ENCODE results near the gene MUSTN1. TPM values are rescaled to one million over a fixed set of nuclear protein-coding genes. Genes with fewer than 3 reads are reported as not detected.

The MUSTN1 gene
- total RNA-seq, 1 experiment from 2014 or later: not detected

DNA sequence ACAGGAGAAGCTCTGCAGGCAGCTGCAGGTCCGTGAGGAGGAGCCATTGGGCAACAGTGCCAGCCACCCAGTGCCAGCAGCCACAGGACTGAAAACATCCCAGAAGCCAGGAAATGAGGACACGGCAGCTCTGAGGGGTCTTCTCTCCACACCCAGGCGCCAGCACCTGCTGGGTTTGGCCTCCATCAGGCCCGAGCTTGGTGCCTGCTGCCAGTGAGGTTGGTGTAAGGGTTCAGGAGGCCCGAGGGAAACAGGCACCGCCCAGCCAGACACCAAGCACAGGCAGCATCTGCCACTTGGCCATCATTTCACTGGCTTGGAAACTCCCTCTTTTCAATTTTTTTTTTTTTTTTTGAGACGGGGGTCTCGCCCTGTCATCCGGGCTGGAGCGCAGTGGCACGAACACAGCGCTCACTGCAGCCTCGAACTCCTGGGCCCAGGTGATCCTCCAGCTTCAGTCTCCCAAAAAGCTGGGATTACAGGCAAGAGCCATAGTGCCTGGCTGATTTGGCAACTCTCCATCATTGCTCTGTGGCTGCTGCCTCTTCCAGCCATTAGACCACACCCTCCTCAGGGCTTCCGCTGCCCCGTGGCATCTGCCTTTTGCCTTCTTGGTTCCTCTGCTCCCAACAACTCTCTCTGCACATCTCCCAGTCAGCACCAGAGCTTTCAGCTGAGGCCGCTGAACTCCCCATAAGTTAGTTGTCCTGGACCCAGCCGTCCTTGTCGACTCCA is 41.7 kb downstream of the MUSTN1 start:
- no peak for DNase-seq
- H3K4me1 ChIP-seq (ENCODE audit: low read length): no peaks in the 10 kb centered on the region
- H3K4me2 ChIP-seq (ENCODE audit: low read depth, low read length, poor library complexity, severe bottlenecking): no peak overlapping the region
- H3K79me2 ChIP-seq (ENCODE audit: low read length): no peaks in the 10 kb centered on the region
- no peak overlapping the region for H3K4me3 ChIP-seq (ENCODE audit: low read length)
- no peak overlapping the region for H3K27ac ChIP-seq (ENCODE audit: low read length)
- no peaks in the 10 kb centered on the region for H3K9me2 ChIP-seq (replicated peaks; ENCODE audit: insufficient read depth, low read length)
- H4K20me1 ChIP-seq (ENCODE audit: insufficient read depth, low read depth, low read length): no peaks in the 10 kb centered on the region
- no peaks in the 10 kb centered on the region for H3K36me3 ChIP-seq (ENCODE audit: insufficient read depth, low read length)
- no peak overlapping the region for H3K9ac ChIP-seq (ENCODE audit: low read length)
- H3K9me3 ChIP-seq (ENCODE audit: low read length): no peaks in the 10 kb centered on the region
- H3K27me3 ChIP-seq (ENCODE audit: low read length): no peaks in the 10 kb centered on the region
- no peak overlapping the region for H2AFZ ChIP-seq (ENCODE audit: low read length)

DNA sequence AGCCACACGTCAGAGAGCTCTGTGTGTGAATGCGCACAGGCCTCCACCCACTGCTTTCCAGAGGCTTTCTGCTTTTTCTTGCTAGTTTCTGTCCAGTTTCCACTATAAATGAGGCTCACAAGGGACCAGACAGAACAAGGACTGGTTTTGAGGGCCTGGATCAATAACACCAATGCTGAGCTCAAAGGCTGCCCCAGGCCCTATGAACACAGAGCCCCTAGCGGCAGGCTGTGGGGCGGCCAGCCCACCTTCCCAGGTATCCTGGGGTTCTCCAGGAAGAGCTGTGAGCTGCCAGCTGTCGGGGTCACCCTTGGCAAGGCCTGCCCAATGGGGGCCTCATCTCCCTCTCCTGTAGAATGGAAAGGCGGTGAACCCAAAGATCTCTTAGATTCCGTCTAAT is 42.4 kb downstream of the MUSTN1 start:
- no peak overlapping the region for H3K27ac ChIP-seq (ENCODE audit: low read length)
- H3K9me3 ChIP-seq (ENCODE audit: low read length): no peaks in the 10 kb centered on the region
- H3K27me3 ChIP-seq (ENCODE audit: low read length): no peaks in the 10 kb centered on the region
- no peak overlapping the region for H2AFZ ChIP-seq (ENCODE audit: low read length)
- no peaks in the 10 kb centered on the region for H3K9me2 ChIP-seq (replicated peaks; ENCODE audit: insufficient read depth, low read length)
- H3K4me2 ChIP-seq (ENCODE audit: low read depth, low read length, poor library complexity, severe bottlenecking): no peak overlapping the region
- DNase-seq: no peak
- H4K20me1 ChIP-seq (ENCODE audit: insufficient read depth, low read depth, low read length): no peaks in the 10 kb centered on the region
- H3K9ac ChIP-seq (ENCODE audit: low read length): no peak overlapping the region
- no peaks in the 10 kb centered on the region for H3K79me2 ChIP-seq (ENCODE audit: low read length)
- no peak overlapping the region for H3K4me3 ChIP-seq (ENCODE audit: low read length)
- no peaks in the 10 kb centered on the region for H3K36me3 ChIP-seq (ENCODE audit: insufficient read depth, low read length)
- no peaks in the 10 kb centered on the region for H3K4me1 ChIP-seq (ENCODE audit: low read length)

DNA sequence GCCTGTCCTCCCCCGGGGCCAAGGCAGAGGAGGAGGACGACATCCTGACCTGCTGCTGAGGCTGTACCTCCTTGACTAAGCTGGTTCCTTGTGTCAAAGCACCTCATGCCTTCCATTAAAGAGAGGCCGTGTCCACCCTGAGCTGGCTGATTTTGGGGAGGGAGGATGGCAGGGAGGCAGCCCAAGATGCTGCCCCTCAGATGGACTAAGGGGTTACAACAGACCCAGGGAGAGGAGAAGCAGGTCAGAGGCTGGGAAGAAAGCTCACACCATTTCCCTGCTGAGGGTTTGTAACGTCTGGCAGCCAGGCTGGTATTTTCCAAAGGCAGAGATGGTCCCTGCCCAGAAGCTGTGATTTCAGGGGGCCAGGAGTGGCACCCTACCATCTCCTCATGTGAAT is 42.9 kb downstream of the MUSTN1 start:
- Histone ChIP-seq H3K4me3 (ENCODE audit: low read length) (no peak overlapping the region), H3K9me2 (replicated peaks; ENCODE audit: insufficient read depth, low read length) (no peaks in the 10 kb centered on the region), H3K27me3 (ENCODE audit: low read length) (no peaks in the 10 kb centered on the region), H4K20me1 (ENCODE audit: insufficient read depth, low read depth, low read length) (no peaks in the 10 kb centered on the region), H3K4me1 (ENCODE audit: low read length) (no peaks in the 10 kb centered on the region), H2AFZ (ENCODE audit: low read length) (no peak overlapping the region), H3K27ac (ENCODE audit: low read length) (no peak overlapping the region), H3K4me2 (ENCODE audit: low read depth, low read length, poor library complexity, severe bottlenecking) (no peak overlapping the region), H3K79me2 (ENCODE audit: low read length) (no peaks in the 10 kb centered on the region), H3K9me3 (ENCODE audit: low read length) (no peaks in the 10 kb centered on the region), H3K36me3 (ENCODE audit: insufficient read depth, low read length) (no peaks in the 10 kb centered on the region), H3K9ac (ENCODE audit: low read length) (no peak overlapping the region)
- no peak for DNase-seq

DNA sequence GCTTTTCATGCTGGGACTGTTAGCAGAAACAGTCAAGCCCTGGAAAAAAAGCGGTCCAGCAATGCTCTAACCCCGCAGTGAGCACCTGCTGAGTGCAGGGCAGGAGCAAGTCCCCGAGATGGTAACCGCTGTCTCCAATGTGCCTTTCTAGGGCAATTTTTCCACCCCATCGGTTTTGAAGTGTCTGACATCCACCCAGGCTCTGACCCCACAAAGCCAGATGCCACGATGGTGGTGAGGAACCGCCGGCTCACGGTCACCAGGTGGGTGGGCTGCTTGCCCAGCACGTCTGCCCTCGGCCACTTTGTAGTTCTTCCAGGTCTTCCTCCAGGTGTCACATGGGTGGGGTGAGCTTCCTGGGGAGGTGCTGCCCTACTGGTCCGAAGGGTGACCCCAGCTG is 43.5 kb downstream of the MUSTN1 start:
- no peak overlapping the region for H3K27ac ChIP-seq (ENCODE audit: low read length)
- no peak for DNase-seq
- H3K79me2 ChIP-seq (ENCODE audit: low read length): no peaks in the 10 kb centered on the region
- no peaks in the 10 kb centered on the region for H3K27me3 ChIP-seq (ENCODE audit: low read length)
- H2AFZ ChIP-seq (ENCODE audit: low read length): no peak overlapping the region
- H3K4me3 ChIP-seq (ENCODE audit: low read length): no peak overlapping the region
- no peaks in the 10 kb centered on the region for H3K9me2 ChIP-seq (replicated peaks; ENCODE audit: insufficient read depth, low read length)
- no peaks in the 10 kb centered on the region for H3K4me1 ChIP-seq (ENCODE audit: low read length)
- no peaks in the 10 kb centered on the region for H4K20me1 ChIP-seq (ENCODE audit: insufficient read depth, low read depth, low read length)
- no peaks in the 10 kb centered on the region for H3K36me3 ChIP-seq (ENCODE audit: insufficient read depth, low read length)
- no peak overlapping the region for H3K9ac ChIP-seq (ENCODE audit: low read length)
- H3K9me3 ChIP-seq (ENCODE audit: low read length): no peaks in the 10 kb centered on the region
- no peak overlapping the region for H3K4me2 ChIP-seq (ENCODE audit: low read depth, low read length, poor library complexity, severe bottlenecking)

GRCh38 chr3:52790741-52791140 is 44.1 kb downstream of the MUSTN1 start:
- Histone ChIP-seq H3K4me1 (ENCODE audit: low read length) (no peaks in the 10 kb centered on the region), H3K79me2 (ENCODE audit: low read length) (no peaks in the 10 kb centered on the region), H4K20me1 (ENCODE audit: insufficient read depth, low read depth, low read length) (no peaks in the 10 kb centered on the region), H3K27me3 (ENCODE audit: low read length) (no peaks in the 10 kb centered on the region), H3K4me2 (ENCODE audit: low read depth, low read length, poor library complexity, severe bottlenecking) (no peak overlapping the region), H3K9me3 (ENCODE audit: low read length) (no peaks in the 10 kb centered on the region), H3K36me3 (ENCODE audit: insufficient read depth, low read length) (no peaks in the 10 kb centered on the region), H3K9me2 (replicated peaks; ENCODE audit: insufficient read depth, low read length) (no peaks in the 10 kb centered on the region), H3K27ac (ENCODE audit: low read length) (no peak overlapping the region), H3K4me3 (ENCODE audit: low read length) (no peak overlapping the region), H2AFZ (ENCODE audit: low read length) (no peak overlapping the region), H3K9ac (ENCODE audit: low read length) (no peak overlapping the region)
- DNase-seq: no peak

DNA sequence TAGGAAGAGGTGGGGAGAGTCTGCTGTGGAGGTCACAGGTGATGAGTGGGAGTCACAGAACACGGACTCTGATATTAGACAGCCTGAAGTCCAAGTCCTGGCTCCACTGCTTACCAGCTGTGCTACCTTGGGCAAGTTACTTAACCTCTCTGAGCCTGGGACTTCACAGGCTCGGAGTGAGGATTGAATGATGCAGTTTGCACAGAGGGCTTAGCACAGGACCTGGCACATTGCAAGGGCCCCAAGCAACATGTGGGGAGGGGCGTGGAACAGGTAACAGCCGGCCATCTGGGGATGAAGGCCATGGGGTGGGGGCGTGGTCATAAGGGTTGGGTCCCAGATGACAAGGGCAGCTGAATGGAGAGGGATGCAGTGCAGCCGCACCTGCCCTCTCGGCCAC is 44.5 kb downstream of the MUSTN1 start:
- no peaks in the 10 kb centered on the region for H4K20me1 ChIP-seq (ENCODE audit: insufficient read depth, low read depth, low read length)
- H3K4me3 ChIP-seq (ENCODE audit: low read length): no peak overlapping the region
- no peak overlapping the region for H3K4me2 ChIP-seq (ENCODE audit: low read depth, low read length, poor library complexity, severe bottlenecking)
- no peaks in the 10 kb centered on the region for H3K4me1 ChIP-seq (ENCODE audit: low read length)
- no peak for DNase-seq
- H2AFZ ChIP-seq (ENCODE audit: low read length): no peak overlapping the region
- no peaks in the 10 kb centered on the region for H3K36me3 ChIP-seq (ENCODE audit: insufficient read depth, low read length)
- no peaks in the 10 kb centered on the region for H3K27me3 ChIP-seq (ENCODE audit: low read length)
- H3K27ac ChIP-seq (ENCODE audit: low read length): no peak overlapping the region
- no peaks in the 10 kb centered on the region for H3K79me2 ChIP-seq (ENCODE audit: low read length)
- H3K9me3 ChIP-seq (ENCODE audit: low read length): no peaks in the 10 kb centered on the region
- H3K9ac ChIP-seq (ENCODE audit: low read length): no peak overlapping the region
- no peaks in the 10 kb centered on the region for H3K9me2 ChIP-seq (replicated peaks; ENCODE audit: insufficient read depth, low read length)

DNA sequence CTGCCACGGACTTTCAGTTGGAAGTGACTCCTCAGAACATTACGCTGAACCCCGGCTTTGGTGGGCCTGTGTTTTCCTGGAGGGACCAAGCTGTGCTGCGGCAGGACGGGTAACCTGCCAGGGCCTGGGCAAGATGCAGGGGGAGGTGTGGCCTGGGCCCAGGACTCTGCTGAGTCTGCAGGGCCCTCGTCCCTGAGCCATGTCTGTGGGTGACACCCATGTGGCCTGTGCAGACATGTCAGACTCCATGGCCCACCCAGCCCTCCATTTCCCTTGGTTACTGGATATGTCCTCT is 45.1 kb downstream of the MUSTN1 start:
- DNase-seq: no peak
- no peak overlapping the region for H3K4me2 ChIP-seq (ENCODE audit: low read depth, low read length, poor library complexity, severe bottlenecking)

GRCh38 chr3:52788890-52789745 is 45.7 kb downstream of the MUSTN1 start:
- Histone ChIP-seq H3K4me3 (ENCODE audit: low read length) (no peak overlapping the region), H3K4me2 (ENCODE audit: low read depth, low read length, poor library complexity, severe bottlenecking) (no peak overlapping the region), H3K36me3 (ENCODE audit: insufficient read depth, low read length) (no peaks in the 10 kb centered on the region), H3K9ac (ENCODE audit: low read length) (no peak overlapping the region), H3K4me1 (ENCODE audit: low read length) (no peaks in the 10 kb centered on the region), H3K9me2 (replicated peaks; ENCODE audit: insufficient read depth, low read length) (no peaks in the 10 kb centered on the region), H2AFZ (ENCODE audit: low read length) (no peak overlapping the region), H3K79me2 (ENCODE audit: low read length) (no peaks in the 10 kb centered on the region), H3K9me3 (ENCODE audit: low read length) (no peaks in the 10 kb centered on the region), H3K27ac (ENCODE audit: low read length) (no peak overlapping the region), H3K27me3 (ENCODE audit: low read length) (no peaks in the 10 kb centered on the region), H4K20me1 (ENCODE audit: insufficient read depth, low read depth, low read length) (no peaks in the 10 kb centered on the region)
- no peak for DNase-seq

More for the DNA sequence above, 45.1 kb downstream of the MUSTN1 start:
- H3K36me3 ChIP-seq (ENCODE audit: insufficient read depth, low read length): no peaks in the 10 kb centered on the region
- H3K9me3 ChIP-seq (ENCODE audit: low read length): no peaks in the 10 kb centered on the region
- H3K79me2 ChIP-seq (ENCODE audit: low read length): no peaks in the 10 kb centered on the region
- no peak overlapping the region for H3K4me3 ChIP-seq (ENCODE audit: low read length)
- H3K27me3 ChIP-seq (ENCODE audit: low read length): no peaks in the 10 kb centered on the region
- no peak overlapping the region for H2AFZ ChIP-seq (ENCODE audit: low read length)
- H3K9ac ChIP-seq (ENCODE audit: low read length): no peak overlapping the region
- no peaks in the 10 kb centered on the region for H3K9me2 ChIP-seq (replicated peaks; ENCODE audit: insufficient read depth, low read length)
- no peaks in the 10 kb centered on the region for H4K20me1 ChIP-seq (ENCODE audit: insufficient read depth, low read depth, low read length)
- no peak overlapping the region for H3K27ac ChIP-seq (ENCODE audit: low read length)
- no peaks in the 10 kb centered on the region for H3K4me1 ChIP-seq (ENCODE audit: low read length)
